Testis (tissue), 2 donors: ENCODE data around the gene HRAS.

Experiments used
- POLR2A ChIP-seq: fragments of 450-650 bp; IDR thresholded peaks from one replicate; pipeline ENCODE4 v1.6.1; 2017; ENCODE audit warnings: antibody characterized with exemption, mild to moderate bottlenecking, moderate library complexity
- TF ChIP-seq, protein P1 (sequence below), 3 experiments: fragments of 450-650 bp in 2 of 3; fragments of 200-600 bp in 1 of 3; sonication (generic) in 1 of 3; IDR thresholded peaks; one replicate each; pipeline ENCODE4 v1.5.1; 2016 to 2019; ENCODE audit warnings: antibody characterized with exemption in 3 of 3, mild to moderate bottlenecking in 2 of 3, moderate library complexity in 1 of 3

DNA sequence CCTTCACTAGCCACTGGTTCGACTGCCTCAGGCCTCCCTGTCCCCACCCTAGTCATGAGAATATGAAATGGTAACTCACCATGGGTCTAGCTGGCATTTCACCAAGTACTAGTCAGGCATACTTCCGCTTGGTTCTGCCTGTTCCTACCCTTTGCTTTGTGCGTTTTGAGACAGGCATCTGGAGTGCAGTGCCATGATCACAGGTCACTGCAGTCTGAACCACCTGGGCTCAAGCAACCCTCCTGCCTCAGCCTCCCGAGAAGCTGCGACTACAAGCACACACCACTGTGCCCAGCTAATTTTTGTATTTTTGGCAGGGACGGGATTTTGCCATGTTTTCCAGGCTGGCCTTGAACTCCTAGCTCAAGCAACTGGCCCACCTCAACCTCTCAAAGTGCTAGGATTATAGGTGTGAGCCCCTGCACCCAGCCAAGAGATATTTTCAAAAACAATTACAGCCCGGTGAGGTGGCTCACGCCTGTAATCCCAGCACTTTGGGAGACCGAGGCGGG lies 14.1 kb downstream of the HRAS start:
- TF ChIP-seq, protein P1, sequence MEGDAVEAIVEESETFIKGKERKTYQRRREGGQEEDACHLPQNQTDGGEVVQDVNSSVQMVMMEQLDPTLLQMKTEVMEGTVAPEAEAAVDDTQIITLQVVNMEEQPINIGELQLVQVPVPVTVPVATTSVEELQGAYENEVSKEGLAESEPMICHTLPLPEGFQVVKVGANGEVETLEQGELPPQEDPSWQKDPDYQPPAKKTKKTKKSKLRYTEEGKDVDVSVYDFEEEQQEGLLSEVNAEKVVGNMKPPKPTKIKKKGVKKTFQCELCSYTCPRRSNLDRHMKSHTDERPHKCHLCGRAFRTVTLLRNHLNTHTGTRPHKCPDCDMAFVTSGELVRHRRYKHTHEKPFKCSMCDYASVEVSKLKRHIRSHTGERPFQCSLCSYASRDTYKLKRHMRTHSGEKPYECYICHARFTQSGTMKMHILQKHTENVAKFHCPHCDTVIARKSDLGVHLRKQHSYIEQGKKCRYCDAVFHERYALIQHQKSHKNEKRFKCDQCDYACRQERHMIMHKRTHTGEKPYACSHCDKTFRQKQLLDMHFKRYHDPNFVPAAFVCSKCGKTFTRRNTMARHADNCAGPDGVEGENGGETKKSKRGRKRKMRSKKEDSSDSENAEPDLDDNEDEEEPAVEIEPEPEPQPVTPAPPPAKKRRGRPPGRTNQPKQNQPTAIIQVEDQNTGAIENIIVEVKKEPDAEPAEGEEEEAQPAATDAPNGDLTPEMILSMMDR (IDR thresholded peaks at IDR 0.05) = no peak
- TF ChIP-seq POLR2A = no peak
